ENCODE data around the gene ASPG. TPM values are rescaled to one million over a fixed set of nuclear protein-coding genes. Genes with fewer than 3 reads are reported as not detected.

The ASPG gene
- total RNA-seq, 6 donors from 2014 or later: 5.2 to 14.7 (median 12.5) TPM; not detected in 1

DNA sequence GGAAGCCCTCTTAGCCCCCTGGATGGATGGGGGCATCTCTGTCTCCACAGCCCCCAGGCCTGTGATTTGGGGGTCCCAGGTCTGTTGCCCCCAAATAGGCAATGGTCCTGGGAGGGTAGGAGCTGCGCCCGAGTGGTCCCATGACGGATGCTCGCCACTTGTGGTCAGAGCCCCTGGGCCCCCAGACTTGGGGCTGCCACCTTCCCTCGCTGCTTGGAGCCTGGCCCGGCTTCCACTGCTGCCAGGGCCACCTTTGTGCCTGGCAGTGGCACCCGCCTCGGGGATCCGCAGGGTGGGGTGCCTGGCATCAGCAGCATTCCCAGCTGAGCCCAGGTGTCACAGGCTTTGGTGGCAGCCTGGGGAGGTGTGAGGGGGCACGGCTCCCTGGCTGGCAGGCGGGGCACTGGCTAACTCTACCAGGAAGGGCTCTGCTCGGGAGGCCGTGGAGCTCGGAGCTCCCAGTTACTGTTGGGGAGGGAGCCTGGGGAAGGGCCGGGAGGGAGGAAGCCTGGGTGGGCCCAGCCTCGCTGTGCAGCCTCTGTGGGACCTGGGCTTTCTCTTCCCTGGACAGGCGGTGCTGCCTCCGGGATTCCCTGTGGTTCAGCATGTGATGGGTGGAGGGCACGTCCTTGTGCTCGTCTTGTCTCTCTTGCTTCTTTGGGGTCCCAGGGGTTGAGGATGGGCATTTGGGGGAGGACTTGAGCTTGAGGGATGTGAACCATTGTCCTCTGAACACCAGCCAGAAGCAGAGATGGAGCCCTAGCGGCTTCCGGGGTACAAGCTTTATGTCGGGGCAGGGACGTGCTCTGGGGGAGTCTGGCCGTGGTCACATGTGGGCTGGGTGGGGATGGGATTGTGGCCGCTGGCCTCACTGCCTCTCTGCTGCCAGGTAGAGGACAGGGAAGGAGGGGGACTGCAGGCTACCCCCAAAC lies 58.3 kb downstream of the ASPG start:
- Histone ChIP-seq H3K27me3 (peaks cover 0 to 10% (median 2%) of the 10 kb centered on the region in 4 donors), H3K4me3 (no peak overlapping the region), H3K36me3 (no peaks in the 10 kb centered on the region), H3K9me3 (no peaks in the 10 kb centered on the region), H3K27ac (no peak overlapping the region), H3K4me1 (peaks cover 6 to 16% (median 15%) of the 10 kb centered on the region in 4 donors)
- ATAC-seq (ENCODE audit: low FRiP score in 2 of 2): no peak
- 85 to 94% methylated on average over 9 to 25 of the region's 26 CpGs for WGBS, 2 donors
- TF ChIP-seq POLR2A (IDR thresholded peaks at IDR 0.05): no peak
- TF ChIP-seq POLR2AphosphoS5 (IDR thresholded peaks at IDR 0.05): no peak
- TF ChIP-seq, protein P1, sequence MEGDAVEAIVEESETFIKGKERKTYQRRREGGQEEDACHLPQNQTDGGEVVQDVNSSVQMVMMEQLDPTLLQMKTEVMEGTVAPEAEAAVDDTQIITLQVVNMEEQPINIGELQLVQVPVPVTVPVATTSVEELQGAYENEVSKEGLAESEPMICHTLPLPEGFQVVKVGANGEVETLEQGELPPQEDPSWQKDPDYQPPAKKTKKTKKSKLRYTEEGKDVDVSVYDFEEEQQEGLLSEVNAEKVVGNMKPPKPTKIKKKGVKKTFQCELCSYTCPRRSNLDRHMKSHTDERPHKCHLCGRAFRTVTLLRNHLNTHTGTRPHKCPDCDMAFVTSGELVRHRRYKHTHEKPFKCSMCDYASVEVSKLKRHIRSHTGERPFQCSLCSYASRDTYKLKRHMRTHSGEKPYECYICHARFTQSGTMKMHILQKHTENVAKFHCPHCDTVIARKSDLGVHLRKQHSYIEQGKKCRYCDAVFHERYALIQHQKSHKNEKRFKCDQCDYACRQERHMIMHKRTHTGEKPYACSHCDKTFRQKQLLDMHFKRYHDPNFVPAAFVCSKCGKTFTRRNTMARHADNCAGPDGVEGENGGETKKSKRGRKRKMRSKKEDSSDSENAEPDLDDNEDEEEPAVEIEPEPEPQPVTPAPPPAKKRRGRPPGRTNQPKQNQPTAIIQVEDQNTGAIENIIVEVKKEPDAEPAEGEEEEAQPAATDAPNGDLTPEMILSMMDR (IDR thresholded peaks at IDR 0.05): no peak
- TF ChIP-seq EP300 (IDR thresholded peaks at IDR 0.05): no peak
- DNase-seq: peak in 1 of 2 donors; percentile 65

DNA sequence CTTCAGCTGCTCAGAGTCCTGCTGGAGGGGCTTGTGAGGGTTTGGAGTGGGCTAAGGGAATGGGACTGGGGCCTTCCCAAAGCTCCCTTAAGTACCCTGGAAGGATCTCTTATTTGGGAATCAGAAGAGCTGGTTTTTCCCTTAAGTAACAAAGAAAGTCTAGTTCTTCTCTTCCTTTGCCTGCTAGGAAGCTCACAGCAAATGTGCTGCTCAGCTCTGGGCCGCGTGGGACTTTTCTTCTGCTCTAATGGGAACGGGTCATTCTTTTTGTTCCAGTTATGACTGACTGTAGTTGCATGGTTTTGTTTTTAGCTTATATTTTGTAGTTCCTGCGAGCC lies 58.9 kb downstream of the ASPG start:
- WGBS, 2 donors: 77 to 86% methylated on average over 4 of the region's 4 CpGs
- Histone ChIP-seq H3K27ac (no peak overlapping the region), H3K27me3 (peaks cover 0 to 4% (median 0%) of the 10 kb centered on the region in 4 donors), H3K4me3 (no peak overlapping the region), H3K36me3 (no peaks in the 10 kb centered on the region), H3K9me3 (no peaks in the 10 kb centered on the region), H3K4me1 (peaks cover 2 to 19% (median 14%) of the 10 kb centered on the region in 4 donors)
- TF ChIP-seq, protein P1 (IDR thresholded peaks at IDR 0.05): no peak
- TF ChIP-seq EP300 (IDR thresholded peaks at IDR 0.05) (no peak), POLR2AphosphoS5 (IDR thresholded peaks at IDR 0.05) (no peak), POLR2A (IDR thresholded peaks at IDR 0.05) (no peak)
- ATAC-seq (ENCODE audit: low FRiP score in 2 of 2) (no peak), DNase-seq (no peak)

DNA sequence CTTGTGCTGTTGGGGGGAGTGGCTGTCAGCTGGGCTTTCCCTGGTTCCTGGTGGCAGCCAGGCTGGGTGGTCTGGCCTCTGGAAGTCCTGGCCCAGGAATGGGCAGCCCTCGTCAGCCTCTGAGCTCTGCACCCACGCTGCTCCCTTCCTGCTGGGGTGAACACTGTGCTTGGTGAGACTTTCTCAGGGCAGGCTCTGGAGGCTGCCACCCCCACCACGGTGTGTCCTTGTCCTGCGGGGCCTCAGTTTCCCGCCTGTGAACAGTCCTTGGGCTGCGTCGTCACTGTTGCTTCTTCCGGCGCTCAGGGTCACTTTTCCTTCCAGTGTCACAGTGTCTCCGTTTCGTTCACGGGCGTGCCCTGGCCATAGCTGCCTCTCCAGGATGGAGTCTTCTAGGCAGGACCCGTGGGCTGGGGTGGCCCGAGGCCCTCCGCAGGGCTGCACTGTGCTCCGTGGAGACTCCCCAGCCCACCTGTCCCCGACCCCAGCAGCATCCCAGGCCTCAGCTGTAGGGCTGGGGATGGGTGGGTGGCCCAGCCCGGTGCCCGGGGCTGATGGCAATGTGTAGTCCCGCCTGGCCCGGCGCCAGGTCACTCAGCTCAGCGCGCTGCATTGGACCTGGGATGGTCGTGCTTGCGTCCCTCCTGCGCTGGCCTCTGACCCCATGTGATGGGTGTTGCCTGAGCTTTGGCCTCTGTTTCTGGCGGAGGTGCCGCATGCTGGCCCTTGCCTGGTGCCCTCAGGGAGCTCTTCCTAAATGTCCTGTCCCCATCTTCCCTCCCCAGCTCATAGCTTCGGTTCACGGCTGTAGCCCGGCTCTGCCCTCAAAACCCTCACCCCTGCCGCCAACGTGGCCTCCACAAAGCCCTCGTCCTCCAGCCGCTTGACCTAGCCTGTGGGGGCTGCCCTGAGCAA lies 59.7 kb downstream of the ASPG start:
- DNase-seq (peak in 1 of 2 donors; percentile 85), ATAC-seq (ENCODE audit: low FRiP score in 2 of 2) (peak in 1 of 2 donors; percentile 2)
- Histone ChIP-seq H3K4me3 (no peak overlapping the region), H3K27me3 (no peaks in the 10 kb centered on the region), H3K27ac (no peak overlapping the region), H3K4me1 (peaks cover 8 to 16% (median 13%) of the 10 kb centered on the region in 4 donors), H3K9me3 (no peaks in the 10 kb centered on the region), H3K36me3 (no peaks in the 10 kb centered on the region)
- no peak for TF ChIP-seq EP300 (IDR thresholded peaks at IDR 0.05)
- no peak for TF ChIP-seq POLR2AphosphoS5 (IDR thresholded peaks at IDR 0.05)
- TF ChIP-seq, protein P1 (IDR thresholded peaks at IDR 0.05): no peak
- TF ChIP-seq POLR2A (IDR thresholded peaks at IDR 0.05): no peak
- 87 to 88% methylated on average over 21 to 37 of the region's 37 CpGs for WGBS, 2 donors

DNA sequence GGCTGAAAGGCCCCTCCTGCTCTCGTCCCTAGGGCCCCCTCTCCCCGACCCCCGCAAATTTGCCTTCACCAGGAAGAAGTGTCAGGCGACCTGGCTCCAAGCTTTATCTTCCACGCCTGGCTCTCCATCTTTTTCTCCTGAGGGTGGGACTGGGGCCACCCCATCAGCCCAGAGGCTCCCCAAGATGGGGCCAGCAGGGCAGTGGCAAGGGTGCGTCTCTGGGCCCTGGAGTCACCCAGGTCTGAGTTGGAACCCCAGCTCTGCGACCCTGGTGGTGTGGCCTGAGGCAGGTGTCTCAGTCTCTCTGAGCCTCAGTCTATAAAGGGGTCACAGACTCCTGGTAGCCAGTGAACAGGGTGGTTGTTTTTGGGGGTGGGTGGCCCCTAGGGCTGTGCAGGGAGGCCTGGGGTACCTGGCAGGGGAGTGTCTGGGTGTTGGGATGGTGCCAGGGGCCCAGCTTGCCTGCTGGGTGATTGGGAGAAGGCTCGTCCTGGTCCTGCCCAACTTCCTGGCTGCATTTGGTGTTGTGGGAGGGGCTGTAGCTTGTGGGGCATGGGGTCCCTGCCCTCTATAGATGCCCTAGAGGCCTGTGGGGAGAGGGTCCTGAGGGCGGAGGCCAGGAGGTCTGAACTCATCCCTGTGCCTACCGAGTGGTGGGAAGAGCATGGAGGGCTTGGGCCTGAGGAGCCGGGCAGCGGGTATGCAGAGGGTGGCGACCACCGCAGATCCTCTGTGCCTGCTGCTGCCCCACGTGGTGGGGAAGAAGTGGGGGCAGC lies 60.5 kb downstream of the ASPG start:
- H3K36me3 ChIP-seq: no peaks in the 10 kb centered on the region
- TF ChIP-seq EP300 (IDR thresholded peaks at IDR 0.05): no peak
- TF ChIP-seq POLR2A (IDR thresholded peaks at IDR 0.05): no peak
- TF ChIP-seq, protein P1 (IDR thresholded peaks at IDR 0.05): no peak
- no peak for TF ChIP-seq POLR2AphosphoS5 (IDR thresholded peaks at IDR 0.05)
- ATAC-seq (ENCODE audit: low FRiP score in 2 of 2): no peak
- WGBS, 2 donors: 83 to 87% methylated on average over 14 to 15 of the region's 15 CpGs
- DNase-seq: no peak
- H3K27ac ChIP-seq: no peak overlapping the region
- peaks cover 8 to 17% (median 15%) of the 10 kb centered on the region in 4 donors for H3K4me1 ChIP-seq
- H3K27me3 ChIP-seq: no peaks in the 10 kb centered on the region
- no peaks in the 10 kb centered on the region for H3K9me3 ChIP-seq
- no peak overlapping the region for H3K4me3 ChIP-seq

Data from upper lobe of left lung (tissue), 6 donors.